IPS-18c (cell line): ENCODE data around the gene PPEF2.
"Not testable (repeated sequence)": the region's sequence is repeated elsewhere in the genome, so short reads cannot be mapped to it uniquely, and the experiment has no call there.

Experiments
- H3K4me3 ChIP-seq: 2 replicates; pipeline ENCODE4 v1.7.0; 2013; ENCODE audit warnings: low read depth, mild to moderate bottlenecking, low read length, moderate library complexity; ENCODE audit not compliant: insufficient read depth
- H3K9me3 ChIP-seq: one replicate; pipeline ENCODE4 v1.6.1; 2013; ENCODE audit warnings: mild to moderate bottlenecking, low read length, moderate library complexity; ENCODE audit not compliant: control insufficient read depth, insufficient read depth

Gene PPEF2

DNA sequence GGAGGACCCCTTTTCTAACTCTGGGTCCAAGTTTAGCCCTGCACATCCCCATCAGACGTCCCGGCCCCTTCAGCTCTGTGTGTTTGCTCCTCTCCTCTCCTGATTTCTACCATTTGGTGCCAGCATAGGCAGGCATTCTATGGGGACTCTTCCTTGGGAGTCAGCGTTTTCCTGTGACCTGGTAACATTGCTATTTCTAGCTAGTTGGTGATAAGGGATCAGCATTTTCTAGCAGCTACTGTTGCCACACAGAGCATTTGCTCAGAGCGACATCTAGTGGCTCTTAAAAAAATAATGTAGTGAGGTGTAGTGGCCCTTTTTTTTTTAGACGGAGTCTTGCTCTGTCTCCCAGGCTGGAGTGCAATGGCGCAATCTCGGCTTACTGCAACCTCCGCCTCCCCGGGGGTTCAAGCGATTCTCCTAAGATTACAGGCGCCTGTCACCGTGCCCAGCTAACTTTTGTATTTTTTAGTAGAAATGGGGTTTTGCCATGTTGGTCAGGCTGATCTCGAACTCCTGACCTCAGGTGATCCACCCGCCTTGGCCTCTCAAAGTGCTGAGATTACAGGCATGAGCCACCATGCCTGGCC, 54.0 kb downstream of the PPEF2 start:
- not testable (repeated sequence) for H3K4me3 ChIP-seq, H3K9me3 ChIP-seq

DNA sequence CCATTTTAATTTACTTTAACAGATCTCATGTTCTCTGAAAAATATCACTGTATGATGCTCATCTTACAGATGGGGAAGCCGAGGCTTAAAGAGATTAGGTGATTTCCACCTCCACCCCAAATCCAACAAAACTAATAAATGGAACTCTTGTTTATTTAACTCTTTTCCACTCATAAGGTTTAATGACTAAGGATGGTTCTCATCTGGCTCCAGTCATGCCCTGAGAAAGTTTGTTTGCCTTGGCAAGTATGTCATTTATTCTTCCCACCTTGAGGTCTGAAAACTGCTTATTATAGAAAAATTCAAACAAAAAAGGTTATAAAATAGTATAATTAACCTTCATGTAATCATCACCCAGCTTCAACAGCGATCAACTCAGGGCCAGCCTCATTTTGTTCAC, 56.3 kb downstream of the PPEF2 start:
- H3K4me3 ChIP-seq, result no peak overlapping the region
- H3K9me3 ChIP-seq, result no peaks in the 10 kb centered on the region

GRCh38 chr4:75844151-75844662, 58.0 kb downstream of the PPEF2 start:
- no peaks in the 10 kb centered on the region for H3K9me3 ChIP-seq
- no peak overlapping the region for H3K4me3 ChIP-seq

GRCh38 chr4:75843596-75843995, 58.7 kb downstream of the PPEF2 start:
- Histone ChIP-seq H3K4me3 (no peak overlapping the region), H3K9me3 (no peaks in the 10 kb centered on the region)

GRCh38 chr4:75841641-75842520, 60.4 kb downstream of the PPEF2 start:
- H3K9me3 ChIP-seq, result no peaks in the 10 kb centered on the region
- H3K4me3 ChIP-seq, result no peak overlapping the region

- Histone ChIP-seq H3K4me3 (no peak overlapping the region), H3K9me3 (no peaks in the 10 kb centered on the region)
Observed at GRCh38 chr4:75834772-75835154, 67.5 kb downstream of the PPEF2 start.

DNA sequence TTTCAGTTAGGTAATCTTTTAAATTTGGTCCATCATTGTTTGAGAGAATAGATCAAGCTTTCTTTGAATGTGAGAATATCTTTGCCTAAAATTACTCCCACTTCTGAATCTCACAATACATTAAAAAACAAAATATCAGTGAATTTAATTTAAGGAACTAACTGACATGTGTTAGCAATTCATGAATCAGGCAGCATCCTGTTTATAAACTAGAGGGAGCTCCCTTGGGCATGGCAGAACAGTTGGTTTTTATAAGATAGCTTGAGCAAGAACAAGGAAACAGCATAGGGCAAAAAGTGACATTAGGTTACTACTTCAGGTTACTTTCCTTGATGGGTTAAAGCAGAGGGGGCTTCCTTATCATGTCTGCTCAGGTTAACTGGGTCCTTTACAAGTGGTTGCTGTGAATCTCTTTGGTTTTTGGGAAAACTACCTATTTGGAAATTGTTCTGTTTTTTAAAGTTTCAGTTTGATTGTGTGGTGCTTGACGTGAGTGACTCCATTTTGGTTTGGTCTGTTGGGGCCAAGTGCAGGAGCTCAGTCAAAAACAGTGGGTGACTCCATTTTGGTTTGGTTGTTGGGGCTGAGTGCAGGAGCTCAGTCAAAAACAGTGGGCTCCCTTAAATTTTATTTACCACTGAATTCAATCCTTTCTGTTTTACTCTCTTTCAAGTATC, 68.0 kb downstream of the PPEF2 start:
- no peak overlapping the region for H3K4me3 ChIP-seq
- H3K9me3 ChIP-seq, result no peaks in the 10 kb centered on the region

- Histone ChIP-seq H3K4me3 (no peak overlapping the region), H3K9me3 (no peaks in the 10 kb centered on the region)
Observed at GRCh38 chr4:75831856-75832405, 70.3 kb downstream of the PPEF2 start.

GRCh38 chr4:75830906-75831305, 71.3 kb downstream of the PPEF2 start:
- no peaks in the 10 kb centered on the region for H3K9me3 ChIP-seq
- H3K4me3 ChIP-seq, result no peak overlapping the region

DNA sequence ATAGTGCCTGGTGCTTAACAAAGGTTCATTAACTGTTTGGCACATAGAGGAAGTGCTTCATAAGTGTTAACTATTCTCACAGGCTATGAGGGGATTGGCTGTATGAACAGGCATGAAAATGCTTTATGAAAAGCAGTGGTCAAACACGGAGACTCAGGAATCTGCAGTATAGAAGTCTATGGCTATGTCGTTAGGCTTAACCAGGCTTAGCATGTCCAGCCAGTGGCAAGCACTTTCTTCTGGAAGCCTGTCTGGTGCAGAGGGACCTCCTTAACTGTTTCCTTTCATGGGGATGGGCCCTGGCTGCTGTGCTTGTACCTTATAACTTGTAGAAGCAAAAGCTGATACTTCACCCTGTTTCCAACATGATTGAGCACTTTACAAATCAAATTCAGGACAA, 78.4 kb downstream of the PPEF2 start:
- no peak overlapping the region for H3K4me3 ChIP-seq
- no peaks in the 10 kb centered on the region for H3K9me3 ChIP-seq

DNA sequence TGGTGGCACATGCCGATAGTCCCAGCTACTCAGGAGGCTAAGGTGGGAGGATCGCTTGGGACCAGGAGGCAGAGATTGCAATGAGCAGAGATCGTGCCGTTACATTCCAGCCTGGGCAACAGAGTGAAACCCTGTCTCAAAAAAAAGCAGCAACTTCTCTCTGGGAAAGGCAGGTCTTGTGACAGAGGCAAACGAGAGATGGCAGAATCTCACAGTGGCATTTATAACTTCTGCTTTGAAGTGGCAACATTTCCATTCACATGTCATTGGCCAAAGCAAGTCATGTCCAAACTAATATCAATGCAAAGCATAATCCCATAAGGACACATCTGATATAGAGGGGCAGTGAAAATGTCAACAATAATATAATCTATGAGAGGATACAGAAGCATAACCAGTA, 79.8 kb downstream of the PPEF2 start:
- H3K4me3 ChIP-seq, result no peak overlapping the region

GRCh38 chr4:75821966-75822365, 80.3 kb downstream of the PPEF2 start:
- Histone ChIP-seq H3K9me3 (no peaks in the 10 kb centered on the region), H3K4me3 (no peak overlapping the region)

More for the DNA sequence above, 79.8 kb downstream of the PPEF2 start:
- no peaks in the 10 kb centered on the region for H3K9me3 ChIP-seq

GRCh38 chr4:75821216-75821615, 81.0 kb downstream of the PPEF2 start:
- Histone ChIP-seq H3K9me3 (no peaks in the 10 kb centered on the region), H3K4me3 (no peak overlapping the region)

- no peak overlapping the region for H3K4me3 ChIP-seq
- H3K9me3 ChIP-seq, result no peaks in the 10 kb centered on the region
Observed at GRCh38 chr4:75820676-75821075, 81.6 kb downstream of the PPEF2 start.

DNA sequence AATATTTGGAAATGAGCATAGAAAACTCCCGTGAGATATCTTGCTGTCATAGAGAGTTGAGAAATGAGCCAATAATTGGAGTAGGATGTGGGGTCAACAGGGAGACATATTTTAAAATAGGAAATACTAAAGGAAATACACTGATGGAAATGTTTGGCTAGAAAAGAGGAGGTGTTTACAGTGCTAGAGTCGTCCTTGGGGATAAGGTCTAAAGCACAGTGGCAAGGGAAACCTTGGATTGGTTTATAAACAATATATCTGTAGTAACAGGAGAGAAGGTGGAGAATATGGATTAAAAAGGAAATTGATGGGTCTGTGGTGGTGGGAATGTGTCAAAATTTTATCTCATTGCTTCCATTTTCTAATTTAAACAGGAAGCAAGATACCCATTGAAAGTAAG, 82.1 kb downstream of the PPEF2 start:
- no peaks in the 10 kb centered on the region for H3K9me3 ChIP-seq
- H3K4me3 ChIP-seq, result no peak overlapping the region

GRCh38 chr4:75819121-75819520, 83.1 kb downstream of the PPEF2 start:
- H3K4me3 ChIP-seq, result no peak overlapping the region
- no peaks in the 10 kb centered on the region for H3K9me3 ChIP-seq

DNA sequence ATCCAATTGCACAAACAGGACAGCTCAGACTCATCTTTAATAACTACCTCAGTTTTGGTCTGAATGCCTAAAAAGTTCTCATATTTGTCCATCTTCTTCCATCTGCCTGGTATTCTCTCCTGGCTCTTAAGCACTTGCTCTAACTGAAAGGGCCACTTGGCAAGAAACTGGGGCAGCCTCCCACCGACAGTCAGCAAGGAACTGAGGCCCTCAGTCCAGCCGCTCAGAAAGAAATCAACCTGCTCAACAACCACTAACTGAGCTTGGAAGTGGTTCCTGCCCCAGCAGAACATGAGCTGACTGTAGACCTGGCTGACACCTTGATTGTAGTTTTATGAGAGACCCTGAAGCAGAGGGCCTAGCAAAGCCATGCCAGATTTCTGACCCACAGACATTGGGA, 84.4 kb downstream of the PPEF2 start:
- Histone ChIP-seq H3K4me3 (no peak overlapping the region), H3K9me3 (no peaks in the 10 kb centered on the region)
